ENCODE measurements around the gene CACNA1G.

- TF ChIP-seq POLR2AphosphoS5 (IDR thresholded peaks at IDR 0.05) (no peak), CTCF (IDR thresholded peaks at IDR 0.05) (no peak)
Measured at GRCh38 chr17:50615828-50616227, 55.3 kb downstream of the CACNA1G start.

Data from gastroesophageal sphincter (tissue), 3 donors.